Skin epidermis (tissue), 12 donors: Measurements from ENCODE around the gene TICRR.
A peak's percentile ranks its signal among the peaks of the same experiment; 100 is the strongest.
"Not testable (repeated sequence)": the region's sequence is repeated elsewhere in the genome, so short reads cannot be mapped to it uniquely, and the experiment has no call there.

Experiments used
- H3K27ac ChIP-seq, 21 experiments: fragments of 200-600 bp; sonication (generic) in 11 of 21; one replicate each; pipeline ENCODE4 v1.5.0; 2020; ENCODE audit warnings: mild to moderate bottlenecking in 3 of 21, inconsistent platforms in 2 of 21, moderate library complexity in 2 of 21
- H3K4me3 ChIP-seq, 7 experiments: fragments of 200-600 bp; sonication (generic) in 2 of 7; one replicate each; pipeline ENCODE4 v1.5.0; 2020; ENCODE audit warnings: inconsistent platforms in 2 of 7, mild to moderate bottlenecking in 2 of 7, moderate library complexity in 1 of 7

The TICRR gene

GRCh38 chr15:89575146-89575655, at the start of gene TICRR:
Gene TICRR (plus strand): TSS chr15:89575469. CDS start chr15:89575587, 118 bp downstream.
- Histone ChIP-seq H3K4me3 (peak within 1 kb of the TSS; percentile 60 to 98 (median 86)), H3K27ac (peak within 1 kb of the TSS in 9 of 21 experiments; percentile 5 to 65 (median 46))

GRCh38 chr15:89526181-89526580, 49.1 kb upstream of the TICRR start:
- H3K27ac ChIP-seq = no peak overlapping the region

GRCh38 chr15:89526601-89527441, 48.4 kb upstream of the TICRR start:
- no peak overlapping the region for H3K27ac ChIP-seq
- no peak overlapping the region for H3K4me3 ChIP-seq

More at GRCh38 chr15:89526181-89526580, 49.1 kb upstream of the TICRR start:
- no peak overlapping the region for H3K4me3 ChIP-seq

GRCh38 chr15:89528757-89529352, 46.4 kb upstream of the TICRR start:
- no peak overlapping the region for H3K4me3 ChIP-seq
- H3K27ac ChIP-seq = no peak overlapping the region

GRCh38 chr15:89530976-89531375, 44.3 kb upstream of the TICRR start:
- no peak overlapping the region for H3K27ac ChIP-seq
- H3K4me3 ChIP-seq = no peak overlapping the region

- Histone ChIP-seq H3K27ac (peak overlapping the region in 2 of 21 experiments; percentile 29 to 36), H3K4me3 (no peak overlapping the region)
Observed at GRCh38 chr15:89531796-89532537, 43.3 kb upstream of the TICRR start.

- no peak overlapping the region for H3K4me3 ChIP-seq
- H3K27ac ChIP-seq = no peak overlapping the region
Observed at GRCh38 chr15:89533861-89534544, 41.3 kb upstream of the TICRR start.

- Histone ChIP-seq H3K4me3 (no peak overlapping the region), H3K27ac (peak overlapping the region in 1 of 21 experiments; percentile 22)
Observed at GRCh38 chr15:89539027-89539426, 36.2 kb upstream of the TICRR start.

- Histone ChIP-seq H3K27ac (peak overlapping the region in 2 of 21 experiments; percentile 45 to 56), H3K4me3 (no peak overlapping the region)
Observed at GRCh38 chr15:89542369-89542768, 32.9 kb upstream of the TICRR start.

- Histone ChIP-seq H3K4me3 (no peak overlapping the region), H3K27ac (no peak overlapping the region)
Observed at GRCh38 chr15:89543389-89543788, 31.9 kb upstream of the TICRR start.

- H3K27ac ChIP-seq, H3K4me3 ChIP-seq: not testable (repeated sequence)
Observed at GRCh38 chr15:89549138-89549537, 26.1 kb upstream of the TICRR start.

- Histone ChIP-seq H3K4me3 (no peak overlapping the region), H3K27ac (no peak overlapping the region)
Observed at GRCh38 chr15:89550427-89550826, 24.8 kb upstream of the TICRR start.

GRCh38 chr15:89551550-89551949, 23.7 kb upstream of the TICRR start:
- Histone ChIP-seq H3K27ac (no peak overlapping the region), H3K4me3 (no peak overlapping the region)

- no peak overlapping the region for H3K4me3 ChIP-seq
- no peak overlapping the region for H3K27ac ChIP-seq
Observed at GRCh38 chr15:89553632-89554031, 21.6 kb upstream of the TICRR start.

- no peak overlapping the region for H3K4me3 ChIP-seq
- no peak overlapping the region for H3K27ac ChIP-seq
Observed at GRCh38 chr15:89554247-89554646, 21.0 kb upstream of the TICRR start.

GRCh38 chr15:89555768-89556167, 19.5 kb upstream of the TICRR start:
- Histone ChIP-seq H3K4me3 (no peak overlapping the region), H3K27ac (no peak overlapping the region)

GRCh38 chr15:89556413-89557262, 18.6 kb upstream of the TICRR start:
- Histone ChIP-seq H3K4me3 (no peak overlapping the region), H3K27ac (no peak overlapping the region)

GRCh38 chr15:89559769-89560264, 15.5 kb upstream of the TICRR start:
- Histone ChIP-seq H3K4me3 (no peak overlapping the region), H3K27ac (no peak overlapping the region)

GRCh38 chr15:89566181-89566580, 9.1 kb upstream of the TICRR start:
- Histone ChIP-seq H3K4me3 (no peak overlapping the region), H3K27ac (no peak overlapping the region)
